ENCODE results near the gene RNF222. TPM values are rescaled to one million over a fixed set of nuclear protein-coding genes. Genes with fewer than 3 reads are reported as not detected.

The RNF222 gene
- total and polyA plus RNA-seq, 10 of the 15 experiments (the other 5 are each of a cell fraction or from before 2014, with no cell fraction given), result not detected

DNA sequence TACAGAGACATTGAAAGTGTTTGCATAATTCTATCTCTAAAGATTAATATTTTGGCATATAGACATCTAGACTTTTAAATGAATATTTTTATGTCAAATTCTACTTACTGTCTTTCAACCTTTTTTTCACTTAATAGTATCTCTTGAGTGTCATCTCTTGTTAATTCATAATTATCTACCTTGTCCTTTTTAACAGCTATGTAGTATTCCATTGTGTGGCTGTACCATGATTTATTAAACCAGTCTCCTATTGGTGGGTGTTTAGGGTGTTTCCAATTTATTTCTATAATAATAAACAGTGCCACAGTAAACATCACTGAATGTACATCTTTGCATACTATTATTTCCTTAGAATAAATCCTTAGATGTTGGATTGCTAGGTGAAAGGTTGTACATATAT, 16.3 kb upstream of the RNF222 start (continued):
- TF ChIP-seq, protein P1, sequence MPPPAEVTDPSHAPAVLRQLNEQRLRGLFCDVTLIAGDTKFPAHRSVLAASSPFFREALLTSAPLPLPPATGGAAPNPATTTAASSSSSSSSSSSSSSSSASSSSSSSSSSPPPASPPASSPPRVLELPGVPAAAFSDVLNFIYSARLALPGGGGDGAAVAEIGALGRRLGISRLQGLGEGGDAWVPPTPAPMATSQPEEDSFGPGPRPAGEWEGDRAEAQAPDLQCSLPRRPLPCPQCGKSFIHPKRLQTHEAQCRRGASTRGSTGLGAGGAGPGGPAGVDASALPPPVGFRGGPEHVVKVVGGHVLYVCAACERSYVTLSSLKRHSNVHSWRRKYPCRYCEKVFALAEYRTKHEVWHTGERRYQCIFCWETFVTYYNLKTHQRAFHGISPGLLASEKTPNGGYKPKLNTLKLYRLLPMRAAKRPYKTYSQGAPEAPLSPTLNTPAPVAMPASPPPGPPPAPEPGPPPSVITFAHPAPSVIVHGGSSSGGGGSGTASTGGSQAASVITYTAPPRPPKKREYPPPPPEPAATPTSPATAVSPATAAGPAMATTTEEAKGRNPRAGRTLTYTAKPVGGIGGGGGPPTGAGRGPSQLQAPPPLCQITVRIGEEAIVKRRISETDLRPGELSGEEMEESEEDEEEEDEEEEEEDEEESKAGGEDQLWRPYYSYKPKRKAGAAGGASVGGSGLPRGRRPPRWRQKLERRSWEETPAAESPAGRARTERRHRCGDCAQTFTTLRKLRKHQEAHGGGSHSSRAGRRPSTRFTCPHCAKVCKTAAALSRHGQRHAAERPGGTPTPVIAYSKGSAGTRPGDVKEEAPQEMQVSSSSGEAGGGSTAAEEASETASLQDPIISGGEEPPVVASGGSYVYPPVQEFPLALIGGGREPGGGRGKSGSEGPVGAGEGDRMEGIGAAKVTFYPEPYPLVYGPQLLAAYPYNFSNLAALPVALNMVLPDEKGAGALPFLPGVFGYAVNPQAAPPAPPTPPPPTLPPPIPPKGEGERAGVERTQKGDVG (CRISPR knock-in tag; IDR thresholded peaks at IDR 0.05), result no peak
- no peak for TF ChIP-seq MTA3 (IDR thresholded peaks at IDR 0.05; ENCODE audit: borderline replicate concordance, low read length)
- no peak for TF ChIP-seq IKZF1 (conservative IDR thresholded peaks at IDR 0.05)
- TF ChIP-seq, protein P2, sequence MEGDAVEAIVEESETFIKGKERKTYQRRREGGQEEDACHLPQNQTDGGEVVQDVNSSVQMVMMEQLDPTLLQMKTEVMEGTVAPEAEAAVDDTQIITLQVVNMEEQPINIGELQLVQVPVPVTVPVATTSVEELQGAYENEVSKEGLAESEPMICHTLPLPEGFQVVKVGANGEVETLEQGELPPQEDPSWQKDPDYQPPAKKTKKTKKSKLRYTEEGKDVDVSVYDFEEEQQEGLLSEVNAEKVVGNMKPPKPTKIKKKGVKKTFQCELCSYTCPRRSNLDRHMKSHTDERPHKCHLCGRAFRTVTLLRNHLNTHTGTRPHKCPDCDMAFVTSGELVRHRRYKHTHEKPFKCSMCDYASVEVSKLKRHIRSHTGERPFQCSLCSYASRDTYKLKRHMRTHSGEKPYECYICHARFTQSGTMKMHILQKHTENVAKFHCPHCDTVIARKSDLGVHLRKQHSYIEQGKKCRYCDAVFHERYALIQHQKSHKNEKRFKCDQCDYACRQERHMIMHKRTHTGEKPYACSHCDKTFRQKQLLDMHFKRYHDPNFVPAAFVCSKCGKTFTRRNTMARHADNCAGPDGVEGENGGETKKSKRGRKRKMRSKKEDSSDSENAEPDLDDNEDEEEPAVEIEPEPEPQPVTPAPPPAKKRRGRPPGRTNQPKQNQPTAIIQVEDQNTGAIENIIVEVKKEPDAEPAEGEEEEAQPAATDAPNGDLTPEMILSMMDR (IDR thresholded peaks at IDR 0.05 in 2 of 3, conservative IDR thresholded peaks at IDR 0.05 in 1 of 3; ENCODE audit: control insufficient read depth in 2 of 3, extremely low read depth in 1 of 3, insufficient read depth in 1 of 3, low read depth in 3 of 3, low read length in 3 of 3), result no peak
- TF ChIP-seq GATAD2B (conservative IDR thresholded peaks at IDR 0.05; ENCODE audit: low read depth), result no peak

DNA sequence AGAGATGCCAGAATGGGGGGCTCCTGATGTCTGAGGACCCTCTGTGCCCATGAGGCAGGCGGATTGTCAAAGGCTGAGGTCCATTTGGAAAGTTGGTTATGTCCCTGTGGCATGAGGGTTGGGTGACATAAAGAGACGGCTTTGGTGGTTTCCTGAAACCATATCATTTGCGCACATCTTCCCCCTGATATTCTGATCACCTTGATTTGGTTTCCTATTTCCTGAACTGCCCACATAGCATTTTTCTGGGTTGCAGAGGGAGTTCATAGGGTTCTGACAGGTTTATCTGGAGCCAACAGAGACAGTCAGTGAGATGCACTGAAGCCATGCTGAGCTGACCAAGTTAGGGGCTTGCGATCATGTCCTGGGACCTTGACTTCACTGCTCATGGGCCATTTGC, 15.7 kb upstream of the RNF222 start:
- Histone ChIP-seq H4K20me1 (ENCODE audit: control insufficient read depth, insufficient read depth) (no peaks in the 10 kb centered on the region), H2AFZ (ENCODE audit: control insufficient read depth, low read depth, low read length) (no peak overlapping the region), H3K27me3 (replicated peaks in 1 of 2; ENCODE audit: control insufficient read depth in 2 of 2, insufficient read depth in 2 of 2, low read length in 1 of 2) (peaks cover 2 to 6% of the 10 kb centered on the region in 2 experiments; a peak in 3 of 4 replicates), H3K4me3 (no peak overlapping the region), H3K4me1 (ENCODE audit: control insufficient read depth, insufficient read depth, low read length) (no peaks in the 10 kb centered on the region), H3K9ac (ENCODE audit: control insufficient read depth, insufficient read depth, low read length) (no peak overlapping the region), H3K79me2 (ENCODE audit: control insufficient read depth, insufficient read depth, low read length) (no peaks in the 10 kb centered on the region), H3K9me3 (replicated peaks; ENCODE audit: control insufficient read depth, insufficient read depth, low read length) (no peaks in the 10 kb centered on the region), H3K27ac (ENCODE audit: control insufficient read depth, insufficient read depth) (no peak overlapping the region), H3K36me3 (ENCODE audit: control insufficient read depth in 2 of 2, insufficient read depth in 2 of 2, low read length in 1 of 2) (no peaks in the 10 kb centered on the region), H3K4me2 (ENCODE audit: control insufficient read depth, insufficient read depth) (no peak overlapping the region)
- SMC1A ChIA-PET (ENCODE audit: uncharacterized antibody, unreplicated experiment), result interaction anchor here (2.0 kb wide), 1 partner anchor 333 kb away, joined by 6 read pairs; no protein-coding TSS in a partner anchor
- no TSS peak for BruUV-seq (replicated peaks)
- CTCF ChIA-PET, result interaction anchor here (0.9 kb wide), 1 partner anchor 333 kb away, joined by 3 read pairs; no protein-coding TSS in a partner anchor
- WGBS (ENCODE audit: insufficient coverage, insufficient replicate concordance, low lambda C conversion rate, missing lambda C conversion rate), result 27% methylated on average over 4 of the region's 4 CpGs
- intact Hi-C loops (cut with micrococcal nuclease; ENCODE audit: unreplicated experiment) (loop anchor here (10.0 kb wide), 1 partner anchor 481 kb away; no protein-coding TSS in a partner anchor), in situ Hi-C loops (cut with MboI) (loop anchor here (5.0 to 10.0 kb wide), 2 partner anchors 334 to 601 kb away; no protein-coding TSS in a partner anchor)
- RAD21 ChIA-PET (ENCODE audit: unreplicated experiment), result no interaction called here
- no peak for FAIRE-seq
- POLR2A ChIA-PET, result no interaction called here
- no peak for ATAC-seq
- DNase-seq (ENCODE audit: low read depth, low spot score), result no peak
- TF ChIP-seq JUNB (IDR thresholded peaks at IDR 0.05) (no peak), BCL11A (IDR thresholded peaks at IDR 0.05; ENCODE audit: low read depth, low read length) (no peak), ZNF622 (IDR thresholded peaks at IDR 0.05) (no peak), LARP7 (IDR thresholded peaks at IDR 0.05) (no peak), HDAC2 (IDR thresholded peaks at IDR 0.05) (no peak), CBFB (IDR thresholded peaks at IDR 0.05; ENCODE audit: low read depth) (no peak)
- TF ChIP-seq, protein P3, sequence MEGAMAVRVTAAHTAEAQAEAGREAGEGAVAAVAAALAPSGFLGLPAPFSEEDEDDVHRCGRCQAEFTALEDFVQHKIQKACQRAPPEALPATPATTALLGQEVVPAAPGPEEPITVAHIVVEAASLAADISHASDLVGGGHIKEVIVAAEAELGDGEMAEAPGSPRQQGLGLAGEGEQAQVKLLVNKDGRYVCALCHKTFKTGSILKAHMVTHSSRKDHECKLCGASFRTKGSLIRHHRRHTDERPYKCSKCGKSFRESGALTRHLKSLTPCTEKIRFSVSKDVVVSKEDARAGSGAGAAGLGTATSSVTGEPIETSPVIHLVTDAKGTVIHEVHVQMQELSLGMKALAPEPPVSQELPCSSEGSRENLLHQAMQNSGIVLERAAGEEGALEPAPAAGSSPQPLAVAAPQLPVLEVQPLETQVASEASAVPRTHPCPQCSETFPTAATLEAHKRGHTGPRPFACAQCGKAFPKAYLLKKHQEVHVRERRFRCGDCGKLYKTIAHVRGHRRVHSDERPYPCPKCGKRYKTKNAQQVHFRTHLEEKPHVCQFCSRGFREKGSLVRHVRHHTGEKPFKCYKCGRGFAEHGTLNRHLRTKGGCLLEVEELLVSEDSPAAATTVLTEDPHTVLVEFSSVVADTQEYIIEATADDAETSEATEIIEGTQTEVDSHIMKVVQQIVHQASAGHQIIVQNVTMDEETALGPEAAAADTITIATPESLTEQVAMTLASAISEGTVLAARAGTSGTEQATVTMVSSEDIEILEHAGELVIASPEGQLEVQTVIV (IDR thresholded peaks at IDR 0.05; ENCODE audit: borderline replicate concordance, partially characterized antibody), result no peak
- TF ChIP-seq, protein P4, sequence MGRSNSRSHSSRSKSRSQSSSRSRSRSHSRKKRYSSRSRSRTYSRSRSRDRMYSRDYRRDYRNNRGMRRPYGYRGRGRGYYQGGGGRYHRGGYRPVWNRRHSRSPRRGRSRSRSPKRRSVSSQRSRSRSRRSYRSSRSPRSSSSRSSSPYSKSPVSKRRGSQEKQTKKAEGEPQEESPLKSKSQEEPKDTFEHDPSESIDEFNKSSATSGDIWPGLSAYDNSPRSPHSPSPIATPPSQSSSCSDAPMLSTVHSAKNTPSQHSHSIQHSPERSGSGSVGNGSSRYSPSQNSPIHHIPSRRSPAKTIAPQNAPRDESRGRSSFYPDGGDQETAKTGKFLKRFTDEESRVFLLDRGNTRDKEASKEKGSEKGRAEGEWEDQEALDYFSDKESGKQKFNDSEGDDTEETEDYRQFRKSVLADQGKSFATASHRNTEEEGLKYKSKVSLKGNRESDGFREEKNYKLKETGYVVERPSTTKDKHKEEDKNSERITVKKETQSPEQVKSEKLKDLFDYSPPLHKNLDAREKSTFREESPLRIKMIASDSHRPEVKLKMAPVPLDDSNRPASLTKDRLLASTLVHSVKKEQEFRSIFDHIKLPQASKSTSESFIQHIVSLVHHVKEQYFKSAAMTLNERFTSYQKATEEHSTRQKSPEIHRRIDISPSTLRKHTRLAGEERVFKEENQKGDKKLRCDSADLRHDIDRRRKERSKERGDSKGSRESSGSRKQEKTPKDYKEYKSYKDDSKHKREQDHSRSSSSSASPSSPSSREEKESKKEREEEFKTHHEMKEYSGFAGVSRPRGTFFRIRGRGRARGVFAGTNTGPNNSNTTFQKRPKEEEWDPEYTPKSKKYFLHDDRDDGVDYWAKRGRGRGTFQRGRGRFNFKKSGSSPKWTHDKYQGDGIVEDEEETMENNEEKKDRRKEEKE (IDR thresholded peaks at IDR 0.05), result no peak
